Calu3 (cell line): Measurements from ENCODE around the gene RCOR2. TPM values are rescaled to one million over a fixed set of nuclear protein-coding genes. Genes with fewer than 3 reads are reported as not detected.

ENCODE experiments used
- BruUV-seq: library from RNA; stranded (reverse); fragments of 400-500 nt; replicated peaks from 2 replicates; lab custom pipeline; 2021; lab: Mats Ljungman, UMichigan
- CTCF ChIA-PET: fragments of 300-600 bp; sonication (Branson Sonifier 250); formaldehyde crosslinking; loops from one replicate; lab custom pipeline; 2022; ENCODE audit warnings: antibody characterized with exemption; lab: Charles Lee
- DNase-seq: peaks from one replicate; pipeline ENCODE4 v3.0.0; 2022
- H3K27ac Mint-ChIP-seq: one replicate; pipeline ENCODE4 v1.8.0; 2022; ENCODE audit warnings: mixed read lengths; ENCODE audit not compliant: unreplicated experiment
- H3K27me3 Mint-ChIP-seq: one replicate; pipeline ENCODE4 v1.8.0; 2022; ENCODE audit warnings: mixed read lengths; ENCODE audit not compliant: unreplicated experiment
- H3K36me3 Mint-ChIP-seq: one replicate; pipeline ENCODE4 v1.8.0; 2022; ENCODE audit warnings: mild to moderate bottlenecking, moderate library complexity, mixed read lengths; ENCODE audit not compliant: insufficient read depth, unreplicated experiment
- H3K4me1 Mint-ChIP-seq: one replicate; pipeline ENCODE4 v1.8.0; 2022; ENCODE audit warnings: mild to moderate bottlenecking, low read depth, mixed read lengths; ENCODE audit not compliant: unreplicated experiment
- H3K4me3 Mint-ChIP-seq: one replicate; pipeline ENCODE4 v1.8.0; 2022; ENCODE audit warnings: mild to moderate bottlenecking, low read depth, moderate library complexity, mixed read lengths; ENCODE audit not compliant: unreplicated experiment
- H3K9me3 Mint-ChIP-seq: one replicate; pipeline ENCODE4 v1.8.0; 2022; ENCODE audit warnings: low read depth, mixed read lengths; ENCODE audit not compliant: unreplicated experiment
- CTCF ChIP-seq: fragments of 200-600 bp; IDR thresholded peaks from one replicate; pipeline ENCODE4 v1.8.0; 2022; ENCODE audit warnings: antibody characterized with exemption; ENCODE audit not compliant: unreplicated experiment
- intact Hi-C: fragments of 100-400 bp; cut with micrococcal nuclease; formaldehyde crosslinking; loops from one replicate; pipeline ENCODE4 v1.10.0; 2022; ENCODE audit not compliant: unreplicated experiment
- total RNA-seq: library from RNA; stranded (reverse); gene quantifications from 2 replicates; pipeline ENCODE4 v1.2.3, GENCODE V29; 2022

The RCOR2 gene
- total RNA-seq, 1 experiment from 2014 or later = 0.26 TPM

- no peak overlapping the region for H3K27ac Mint-ChIP-seq
Measured at GRCh38 chr11:63907808-63908530, 9.0 kb downstream of the RCOR2 start.

DNA sequence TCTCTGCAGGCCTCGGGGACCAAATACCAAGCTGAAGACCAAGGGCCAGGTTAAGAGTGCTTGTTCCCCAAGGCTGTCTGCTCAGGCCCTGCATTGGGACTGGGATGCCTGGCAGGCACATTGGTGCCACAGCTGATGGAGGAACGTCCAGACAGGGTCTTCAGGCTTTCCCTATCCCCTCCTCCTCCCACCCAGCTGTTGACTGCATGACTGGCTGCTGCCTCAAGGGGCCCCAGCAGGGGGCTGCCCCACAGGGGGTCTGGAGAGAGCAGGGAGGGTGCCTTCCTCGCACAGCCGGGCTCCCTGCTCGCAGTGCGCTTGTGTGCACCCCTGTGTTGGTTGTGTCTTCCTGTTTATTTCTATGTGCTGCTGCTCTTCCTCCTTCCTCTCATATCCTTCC, 9.9 kb downstream of the RCOR2 start:
- Mint-ChIP-seq H3K27me3 (no peaks in the 10 kb centered on the region), H3K4me3 (no peak overlapping the region), H3K27ac (no peak overlapping the region), H3K9me3 (no peaks in the 10 kb centered on the region), H3K4me1 (no peaks in the 10 kb centered on the region), H3K36me3 (peaks cover 51% of the 10 kb centered on the region)
- intact Hi-C loops = no loop called here
- BruUV-seq = no TSS peak
- TF ChIP-seq CTCF = no peak
- no peak for DNase-seq
- CTCF ChIA-PET = interaction anchor here (0.8 to 1.9 kb wide), 5 partner anchors 27 to 70 kb away, joined by 3 to 8 read pairs (median 4); partner anchors contain the start of genes MARK2 and NAA40

More at GRCh38 chr11:63907808-63908530, 9.0 kb downstream of the RCOR2 start:
- DNase-seq = no peak
- peaks cover 49% of the 10 kb centered on the region for H3K36me3 Mint-ChIP-seq
- no peaks in the 10 kb centered on the region for H3K9me3 Mint-ChIP-seq
- no TSS peak for BruUV-seq
- TF ChIP-seq CTCF = no peak
- H3K4me1 Mint-ChIP-seq = no peaks in the 10 kb centered on the region
- no peaks in the 10 kb centered on the region for H3K27me3 Mint-ChIP-seq
- CTCF ChIA-PET = no interaction called here
- no peak overlapping the region for H3K4me3 Mint-ChIP-seq
- intact Hi-C loops = no loop called here

GRCh38 chr11:63906585-63906984, 10.4 kb downstream of the RCOR2 start:
- H3K27me3 Mint-ChIP-seq = no peaks in the 10 kb centered on the region
- intact Hi-C loops = no loop called here
- peaks cover 50% of the 10 kb centered on the region for H3K36me3 Mint-ChIP-seq
- no peaks in the 10 kb centered on the region for H3K9me3 Mint-ChIP-seq
- TF ChIP-seq CTCF = peak; percentile 43
- no peaks in the 10 kb centered on the region for H3K4me1 Mint-ChIP-seq
- CTCF ChIA-PET = interaction anchor here (0.5 to 1.9 kb wide), 10 partner anchors 28 to 156 kb away, joined by 3 to 8 read pairs (median 4); partner anchors contain the start of genes MARK2 and NAA40
- peak; percentile 35 for DNase-seq
- H3K27ac Mint-ChIP-seq = no peak overlapping the region
- H3K4me3 Mint-ChIP-seq = no peak overlapping the region
- BruUV-seq = no TSS peak

DNA sequence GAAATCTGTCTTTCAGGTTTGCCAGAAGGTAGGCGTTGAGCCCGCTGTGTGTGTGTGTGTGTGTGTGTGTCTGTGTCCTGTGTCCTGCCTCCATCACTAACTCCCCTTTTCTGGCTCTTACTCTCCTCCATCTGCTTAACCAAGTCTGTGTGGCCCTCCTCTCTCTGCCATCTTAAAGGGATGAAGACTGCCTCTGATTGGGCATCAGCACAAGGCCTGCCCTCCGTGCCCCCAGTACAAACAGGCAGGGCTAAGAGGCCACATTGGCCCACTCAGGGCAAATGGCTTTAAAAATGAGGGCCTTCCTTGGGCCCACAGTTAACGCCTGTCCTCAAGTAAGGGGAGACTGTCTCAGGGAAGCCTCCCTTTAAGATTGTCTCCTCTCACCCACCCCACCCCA, 10.9 kb downstream of the RCOR2 start:
- no peak overlapping the region for H3K27ac Mint-ChIP-seq
- H3K9me3 Mint-ChIP-seq = no peaks in the 10 kb centered on the region
- BruUV-seq = no TSS peak
- H3K4me3 Mint-ChIP-seq = no peak overlapping the region
- intact Hi-C loops = no loop called here
- TF ChIP-seq CTCF = no peak
- H3K36me3 Mint-ChIP-seq = peaks cover 55% of the 10 kb centered on the region
- CTCF ChIA-PET = interaction anchor here (0.5 to 1.9 kb wide), 10 partner anchors 28 to 156 kb away, joined by 3 to 8 read pairs (median 4); partner anchors contain the start of genes MARK2 and NAA40
- no peaks in the 10 kb centered on the region for H3K27me3 Mint-ChIP-seq
- H3K4me1 Mint-ChIP-seq = no peaks in the 10 kb centered on the region
- DNase-seq = no peak
